Measurements from ENCODE around the gene GABBR2.

GRCh38 chr9:98690686-98691085 is 18.0 kb downstream of the GABBR2 start:
- TF ChIP-seq, protein P1, sequence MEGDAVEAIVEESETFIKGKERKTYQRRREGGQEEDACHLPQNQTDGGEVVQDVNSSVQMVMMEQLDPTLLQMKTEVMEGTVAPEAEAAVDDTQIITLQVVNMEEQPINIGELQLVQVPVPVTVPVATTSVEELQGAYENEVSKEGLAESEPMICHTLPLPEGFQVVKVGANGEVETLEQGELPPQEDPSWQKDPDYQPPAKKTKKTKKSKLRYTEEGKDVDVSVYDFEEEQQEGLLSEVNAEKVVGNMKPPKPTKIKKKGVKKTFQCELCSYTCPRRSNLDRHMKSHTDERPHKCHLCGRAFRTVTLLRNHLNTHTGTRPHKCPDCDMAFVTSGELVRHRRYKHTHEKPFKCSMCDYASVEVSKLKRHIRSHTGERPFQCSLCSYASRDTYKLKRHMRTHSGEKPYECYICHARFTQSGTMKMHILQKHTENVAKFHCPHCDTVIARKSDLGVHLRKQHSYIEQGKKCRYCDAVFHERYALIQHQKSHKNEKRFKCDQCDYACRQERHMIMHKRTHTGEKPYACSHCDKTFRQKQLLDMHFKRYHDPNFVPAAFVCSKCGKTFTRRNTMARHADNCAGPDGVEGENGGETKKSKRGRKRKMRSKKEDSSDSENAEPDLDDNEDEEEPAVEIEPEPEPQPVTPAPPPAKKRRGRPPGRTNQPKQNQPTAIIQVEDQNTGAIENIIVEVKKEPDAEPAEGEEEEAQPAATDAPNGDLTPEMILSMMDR (IDR thresholded peaks at IDR 0.05 in 2 of 3, conservative IDR thresholded peaks at IDR 0.05 in 1 of 3; ENCODE audit: insufficient read depth in 2 of 3, low read depth in 1 of 3, low read length in 3 of 3) = no peak
- TF ChIP-seq RCOR1 (IDR thresholded peaks at IDR 0.05; ENCODE audit: borderline replicate concordance in 1 of 2, low read depth in 2 of 2, low read length in 2 of 2) = no peak
- TF ChIP-seq CCAR2 (IDR thresholded peaks at IDR 0.05; ENCODE audit: low read depth, low read length) = no peak
- TF ChIP-seq SIX5 (IDR thresholded peaks at IDR 0.05; ENCODE audit: borderline replicate concordance in 1 of 2, insufficient read depth in 1 of 2, low read depth in 1 of 2, low read length in 2 of 2) = no peak
- TF ChIP-seq POLR2AphosphoS5 (IDR thresholded peaks at IDR 0.05; ENCODE audit: control insufficient read depth, insufficient read depth, low read depth, low read length) = no peak
- no peak for TF ChIP-seq ARID3A (IDR thresholded peaks at IDR 0.05; ENCODE audit: borderline replicate concordance, low read depth, low read length)
- TF ChIP-seq TRIM28 (IDR thresholded peaks at IDR 0.05) = no peak
- TF ChIP-seq SMARCC2 (IDR thresholded peaks at IDR 0.05; ENCODE audit: low read depth) = no peak

All from K562 (cell line).